Right cardiac atrium (tissue), 5 donors: ENCODE results near the gene CLCN1. TPM values are rescaled to one million over a fixed set of nuclear protein-coding genes. Genes with fewer than 3 reads are reported as not detected.

ENCODE experiments used
- ATAC-seq, 2 donors: fragments of 200-7000 bp; cut with Tn5 transposase; one replicate each; pipeline versions ENCODE4 v1.8.0 to v1.9.1; 2020; ENCODE audit warnings: moderate library complexity in 2 of 2, mild to moderate bottlenecking in 1 of 2
- DNase-seq, 3 donors: peaks; one replicate each; pipeline ENCODE4 v3.0.0-alpha.2; 2020
- H3K27ac ChIP-seq: one replicate; pipeline ENCODE4 v1.5.1; 2013; ENCODE audit warnings: mild to moderate bottlenecking, low read length, control low read depth, moderate library complexity
- H3K27me3 ChIP-seq: one replicate; pipeline ENCODE4 v1.6.1; 2013; ENCODE audit not compliant: control insufficient read depth, insufficient read depth
- H3K4me1 ChIP-seq: one replicate; pipeline ENCODE4 v1.6.1; 2013; ENCODE audit warnings: low read length; ENCODE audit not compliant: control insufficient read depth, insufficient read depth
- H3K4me3 ChIP-seq: one replicate; pipeline ENCODE4 v1.5.1; 2013; ENCODE audit warnings: low read length, control low read depth
- H3K9me3 ChIP-seq: one replicate; pipeline ENCODE4 v1.6.1; 2013; ENCODE audit warnings: low read length; ENCODE audit not compliant: control insufficient read depth
- WGBS: extraction: QIAGEN DNeasy Blood & Tissue Kit; methylation state at CpG from one replicate; pipeline ENCODE4 v1.1.7; 2013; 5-methylcytosine and 5-hydroxymethylcytosine counted together
- intact Hi-C, 4 donors: fragments of 100-400 bp; cut with DNase I; formaldehyde crosslinking; loops; one replicate each; pipeline versions ENCODE4 v1.11.0 to v1.14.0; 2022 to 2023
- polyA plus RNA-seq: library from polyadenylated mRNA; stranded (reverse); fragments of 200-250 nt; gene quantifications from one replicate; pipeline ENCODE4 v1.2.3, GENCODE V29; 2013
- total RNA-seq, 4 donors: library from RNA; stranded (reverse); fragmentation: NEBNext Ultra II Directional; extraction: Animal tissue kit (Norgen Biotek cat#: 25700); gene quantifications; one replicate each; pipeline ENCODE4 v1.2.1, GENCODE V29; 2021
- donor health status: healthy with polysubstance abuse.
- donor health status: DM: no; HTN: yes; CAD: no.
- donor health status: DM: no; HTN: no; CAD: no.
- donor health status: DM: no; HTN: yes; CAD: no; lungs with severe emphysema.
- donor health status: DM: yes; HTN: yes; CAD: no.

The CLCN1 gene
- total and polyA plus RNA-seq, 5 donors = not detected

DNA sequence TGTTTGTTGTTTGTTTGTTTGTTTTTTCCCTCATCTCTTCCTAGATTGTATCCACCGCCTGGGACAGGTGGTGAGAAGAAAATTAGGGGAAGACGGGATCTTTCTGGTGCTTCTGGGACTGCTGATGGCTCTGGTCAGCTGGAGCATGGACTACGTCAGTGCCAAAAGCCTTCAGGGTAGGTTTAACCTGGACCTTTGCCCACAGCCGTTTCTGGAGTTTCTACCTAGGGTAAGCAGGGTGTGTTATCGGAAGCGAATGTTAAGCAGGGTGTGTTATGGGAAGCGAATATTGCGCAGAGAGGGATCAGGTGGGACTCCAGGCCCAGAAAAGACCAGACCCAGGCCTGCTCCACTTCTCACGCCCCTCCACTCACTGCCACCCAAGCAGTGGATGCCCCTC, 4.7 kb downstream of the CLCN1 start:
- Histone ChIP-seq H3K4me3 (no peak overlapping the region), H3K27me3 (no peaks in the 10 kb centered on the region), H3K4me1 (no peaks in the 10 kb centered on the region), H3K9me3 (no peaks in the 10 kb centered on the region), H3K27ac (no peak overlapping the region)
- 73% methylated on average over 9 of the region's 9 CpGs for WGBS
- DNase-seq (no peak), ATAC-seq (no peak)
- intact Hi-C loops = no loop called here

DNA sequence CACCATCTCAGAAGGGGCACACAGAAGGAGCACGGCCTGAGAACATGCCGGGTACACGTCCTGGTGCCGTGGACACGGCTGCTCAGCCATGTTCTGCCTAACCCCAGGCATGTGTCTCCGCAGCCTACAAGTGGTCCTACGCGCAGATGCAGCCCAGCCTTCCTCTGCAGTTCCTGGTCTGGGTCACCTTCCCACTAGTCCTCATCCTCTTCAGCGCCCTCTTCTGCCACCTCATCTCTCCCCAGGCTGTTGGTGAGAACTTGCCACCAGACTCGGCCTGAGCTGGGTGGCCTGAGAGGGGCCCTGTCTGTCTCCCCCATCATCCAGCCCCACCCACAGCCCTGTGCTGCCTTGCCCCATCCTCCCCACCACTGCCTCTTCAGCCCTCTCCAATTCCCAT, 5.3 kb downstream of the CLCN1 start:
- intact Hi-C loops = no loop called here
- no peak for ATAC-seq
- no peaks in the 10 kb centered on the region for H3K9me3 ChIP-seq
- H3K27me3 ChIP-seq = no peaks in the 10 kb centered on the region
- H3K27ac ChIP-seq = no peak overlapping the region
- WGBS = 96% methylated on average over 10 of the region's 10 CpGs
- no peaks in the 10 kb centered on the region for H3K4me1 ChIP-seq
- peak in 1 of 3 donors; percentile 36 for DNase-seq
- no peak overlapping the region for H3K4me3 ChIP-seq

DNA sequence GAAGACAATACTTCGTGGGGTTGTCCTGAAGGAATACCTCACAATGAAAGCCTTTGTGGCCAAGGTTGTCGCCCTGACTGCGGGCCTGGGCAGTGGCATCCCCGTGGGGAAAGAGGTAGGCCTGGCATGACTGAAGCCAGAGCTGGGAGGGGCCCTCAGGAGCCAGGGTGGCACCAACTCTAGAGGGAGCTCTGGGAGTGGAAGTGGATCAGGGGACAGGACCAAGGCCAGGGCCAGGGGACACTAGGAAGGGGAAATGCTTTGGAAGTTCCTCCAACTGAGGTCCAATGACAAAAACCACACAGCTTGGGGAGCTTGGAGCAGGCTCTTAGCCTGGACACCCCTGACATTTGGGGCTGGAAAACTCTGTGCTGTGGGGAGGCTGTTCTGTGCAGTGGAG, 5.8 kb downstream of the CLCN1 start:
- ATAC-seq = no peak
- Histone ChIP-seq H3K27me3 (no peaks in the 10 kb centered on the region), H3K4me3 (no peak overlapping the region), H3K9me3 (no peaks in the 10 kb centered on the region), H3K27ac (no peak overlapping the region), H3K4me1 (no peaks in the 10 kb centered on the region)
- intact Hi-C loops = no loop called here
- DNase-seq = peak in 2 of 3 donors; percentile 60 to 68
- WGBS = 88% methylated on average over 4 of the region's 4 CpGs

DNA sequence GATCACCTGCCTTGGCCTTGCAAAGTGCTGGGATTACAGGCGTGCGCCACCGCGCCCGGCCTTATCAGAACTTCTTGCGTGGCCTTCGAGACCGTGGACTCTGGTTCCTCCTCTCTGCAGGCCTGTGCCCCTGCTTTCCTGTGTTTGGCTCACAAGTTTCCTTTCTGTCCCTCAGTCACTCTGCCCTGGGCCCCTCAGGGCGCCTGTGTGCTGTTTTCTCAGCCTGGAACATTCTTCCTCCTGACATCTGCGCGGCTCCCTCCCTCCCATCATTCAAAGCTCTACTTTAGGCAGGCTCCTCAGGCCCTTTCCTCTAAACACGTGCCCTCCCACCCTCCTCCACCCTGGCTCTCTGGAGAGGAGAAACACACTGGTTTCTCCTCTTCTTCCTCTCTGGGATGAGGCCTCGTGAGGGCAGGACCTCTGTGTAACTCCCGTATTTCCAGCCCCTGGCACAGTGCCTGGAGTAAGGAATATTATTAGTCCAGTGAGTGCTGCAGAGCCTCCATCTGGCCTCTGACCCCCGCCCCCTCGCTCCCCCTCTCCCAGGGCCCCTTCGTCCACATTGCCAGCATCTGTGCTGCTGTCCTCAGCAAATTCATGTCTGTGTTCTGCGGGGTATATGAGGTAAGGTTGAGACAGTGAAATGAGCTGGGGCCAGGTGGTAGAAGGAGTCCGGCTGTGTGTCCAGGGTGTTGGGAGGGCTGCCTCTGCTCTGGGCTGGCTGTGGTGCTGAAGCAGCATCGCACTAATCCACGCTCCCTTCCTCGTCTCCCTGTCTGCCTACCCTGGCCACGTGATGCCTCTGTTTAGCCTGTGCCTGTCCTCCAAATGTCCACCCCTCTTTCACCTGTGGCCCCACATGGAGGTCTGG, 7.1 kb downstream of the CLCN1 start:
- Histone ChIP-seq H3K27ac (no peak overlapping the region), H3K4me3 (no peak overlapping the region), H3K4me1 (no peaks in the 10 kb centered on the region), H3K9me3 (no peaks in the 10 kb centered on the region), H3K27me3 (no peaks in the 10 kb centered on the region)
- ATAC-seq (peak in 1 of 2 donors; percentile 25), DNase-seq (peak in 2 of 3 donors; percentile 58 to 71)
- intact Hi-C loops = no loop called here
- WGBS = 65% methylated on average over 23 of the region's 23 CpGs

DNA sequence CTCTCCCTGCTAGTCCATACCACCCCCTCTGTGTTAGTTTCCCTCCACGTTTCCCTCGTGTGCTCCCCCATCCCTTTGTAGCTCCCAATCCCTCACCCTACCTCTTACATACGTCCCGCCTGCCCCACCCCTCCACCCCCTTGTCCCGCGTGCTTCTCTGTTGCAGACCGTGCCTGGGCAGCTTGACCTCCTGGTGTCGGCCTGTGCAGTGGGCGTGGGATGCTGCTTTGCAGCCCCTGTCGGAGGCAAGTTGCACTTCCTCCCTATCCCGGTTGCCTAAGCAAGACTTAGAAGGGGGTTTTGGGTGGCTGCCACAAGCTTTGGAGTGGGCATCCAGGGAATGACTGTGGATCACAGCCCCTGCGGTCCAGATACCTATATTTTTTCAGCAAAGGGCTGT, 7.7 kb downstream of the CLCN1 start:
- Histone ChIP-seq H3K27ac (no peak overlapping the region), H3K4me1 (no peaks in the 10 kb centered on the region), H3K9me3 (no peaks in the 10 kb centered on the region), H3K27me3 (no peaks in the 10 kb centered on the region), H3K4me3 (no peak overlapping the region)
- 58% methylated on average over 12 of the region's 12 CpGs for whole genome bisulfite sequencing
- intact Hi-C loops = no loop called here
- DNase-seq (peak in 1 of 3 donors; percentile 50), ATAC-seq (no peak)

DNA sequence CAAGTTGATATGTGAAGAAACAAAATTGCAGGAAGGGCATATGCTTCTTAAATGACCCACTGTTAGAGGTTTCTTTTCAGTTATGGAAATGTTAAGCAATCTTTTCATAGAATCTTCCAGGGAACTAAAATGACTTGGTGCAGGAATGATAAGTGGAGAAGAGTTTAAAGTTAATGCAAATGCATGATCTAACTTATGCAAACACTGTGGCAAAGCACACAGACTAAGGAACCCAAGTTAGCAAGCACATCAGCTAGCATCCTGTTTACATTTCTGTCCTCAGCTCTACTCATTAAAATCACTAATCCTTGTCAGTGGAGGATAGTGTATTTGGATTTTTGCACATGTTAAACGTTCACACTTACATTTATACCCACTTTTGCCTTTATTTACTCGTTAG, 9.3 kb downstream of the CLCN1 start:
- intact Hi-C loops = no loop called here
- no peaks in the 10 kb centered on the region for H3K4me1 ChIP-seq
- no peak for ATAC-seq
- no peak overlapping the region for H3K4me3 ChIP-seq
- H3K27ac ChIP-seq = no peak overlapping the region
- 67% methylated on average over 2 of the region's 2 CpGs for whole genome bisulfite sequencing
- H3K27me3 ChIP-seq = no peaks in the 10 kb centered on the region
- no peak for DNase-seq
- H3K9me3 ChIP-seq = no peaks in the 10 kb centered on the region

DNA sequence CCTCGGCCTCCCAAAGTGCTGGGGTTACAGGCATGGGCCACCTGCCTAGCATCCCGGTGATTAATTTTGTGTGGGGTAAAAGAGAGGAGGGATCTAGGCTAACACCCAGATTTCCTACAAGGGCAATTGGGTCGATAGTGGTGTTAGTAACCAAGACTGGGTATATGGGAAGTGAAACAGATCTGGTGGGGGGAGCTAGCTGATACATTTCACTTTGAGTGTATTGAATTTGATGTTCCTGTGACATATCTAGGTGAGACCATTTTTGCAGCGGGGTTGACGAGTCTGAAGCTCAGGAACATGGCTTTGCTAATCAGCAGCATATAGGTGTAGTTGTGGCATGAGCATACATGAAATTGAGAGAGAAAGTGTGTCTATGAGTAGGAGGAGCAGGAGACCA, 12.0 kb downstream of the CLCN1 start:
- 87% methylated on average over 5 of the region's 5 CpGs for WGBS
- intact Hi-C loops = no loop called here
- DNase-seq (no peak), ATAC-seq (no peak)
- no peaks in the 10 kb centered on the region for H3K4me1 ChIP-seq
- H3K9me3 ChIP-seq = no peaks in the 10 kb centered on the region
- H3K4me3 ChIP-seq = no peak overlapping the region
- H3K27me3 ChIP-seq = no peaks in the 10 kb centered on the region
- no peak overlapping the region for H3K27ac ChIP-seq

DNA sequence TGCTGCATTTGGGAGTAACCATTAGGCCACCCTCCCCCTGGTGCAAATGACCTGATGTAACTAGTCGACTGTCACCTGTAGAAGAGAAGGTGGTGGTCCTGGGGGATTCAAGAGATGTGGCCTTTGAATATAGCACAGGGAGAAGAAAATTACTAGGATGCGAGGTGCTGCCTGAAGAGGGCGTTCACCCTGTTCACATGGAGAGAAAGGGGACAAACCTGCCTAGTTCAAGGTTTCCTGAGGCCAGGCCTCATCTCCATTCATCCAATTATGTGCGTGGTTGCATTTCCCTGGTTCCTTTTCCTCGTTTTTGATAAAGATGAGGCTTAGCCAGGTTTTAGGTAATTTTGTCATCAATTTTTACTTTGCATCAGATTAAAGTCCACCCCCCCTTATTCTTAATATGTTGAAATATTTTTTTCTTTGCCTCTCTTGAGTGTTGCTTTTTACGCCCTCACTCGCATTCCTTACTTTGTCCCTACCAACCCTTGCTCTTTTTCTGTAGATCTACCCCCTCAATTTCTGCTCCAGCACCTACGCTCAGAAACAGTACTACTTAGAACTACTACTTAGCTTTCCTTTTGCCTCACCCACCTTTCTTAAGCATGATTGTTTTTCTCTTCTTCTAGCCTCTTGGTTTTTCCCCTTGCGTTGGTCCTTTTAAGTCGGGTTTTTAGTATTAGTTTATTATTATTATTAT, 13.7 kb downstream of the CLCN1 start:
- ATAC-seq (no peak), DNase-seq (no peak)
- Histone ChIP-seq H3K4me1 (no peaks in the 10 kb centered on the region), H3K9me3 (no peaks in the 10 kb centered on the region), H3K27me3 (no peaks in the 10 kb centered on the region), H3K27ac (no peak overlapping the region), H3K4me3 (no peak overlapping the region)
- intact Hi-C loops = no loop called here
- WGBS = 92% methylated on average over 10 of the region's 10 CpGs

DNA sequence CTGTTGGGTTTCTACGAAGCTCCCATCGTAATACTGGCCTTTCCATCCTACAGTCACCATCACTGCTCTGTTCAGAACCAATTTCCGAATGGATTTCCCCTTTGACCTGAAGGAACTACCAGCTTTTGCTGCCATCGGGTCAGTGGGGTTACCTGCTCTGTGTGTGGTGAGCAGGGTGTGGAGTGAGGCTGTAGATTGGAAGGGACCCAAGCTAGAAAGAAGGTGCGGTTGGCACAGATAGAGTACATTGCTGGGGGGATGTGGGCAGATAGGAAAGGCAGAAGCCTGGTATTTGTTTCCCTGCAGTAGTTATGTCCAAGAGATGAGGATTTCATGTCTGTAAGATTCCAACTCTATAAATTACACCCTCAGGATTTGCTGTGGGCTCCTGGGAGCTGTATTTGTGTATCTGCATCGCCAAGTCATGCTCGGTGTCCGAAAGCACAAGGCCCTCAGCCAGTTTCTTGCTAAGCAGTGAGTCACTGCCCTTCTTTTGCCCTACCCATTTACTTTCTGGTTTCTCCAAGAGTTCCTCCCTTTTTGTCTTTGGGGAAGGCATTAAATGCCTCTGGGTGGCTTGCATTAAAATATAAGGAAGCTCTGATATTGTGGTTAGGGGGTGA, 15.4 kb downstream of the CLCN1 start:
- ATAC-seq = no peak
- no peaks in the 10 kb centered on the region for H3K4me1 ChIP-seq
- no peak overlapping the region for H3K4me3 ChIP-seq
- intact Hi-C loops = no loop called here
- H3K27me3 ChIP-seq = no peaks in the 10 kb centered on the region
- 80% methylated on average over 8 of the region's 8 CpGs for WGBS
- no peaks in the 10 kb centered on the region for H3K9me3 ChIP-seq
- H3K27ac ChIP-seq = no peak overlapping the region
- DNase-seq = no peak

DNA sequence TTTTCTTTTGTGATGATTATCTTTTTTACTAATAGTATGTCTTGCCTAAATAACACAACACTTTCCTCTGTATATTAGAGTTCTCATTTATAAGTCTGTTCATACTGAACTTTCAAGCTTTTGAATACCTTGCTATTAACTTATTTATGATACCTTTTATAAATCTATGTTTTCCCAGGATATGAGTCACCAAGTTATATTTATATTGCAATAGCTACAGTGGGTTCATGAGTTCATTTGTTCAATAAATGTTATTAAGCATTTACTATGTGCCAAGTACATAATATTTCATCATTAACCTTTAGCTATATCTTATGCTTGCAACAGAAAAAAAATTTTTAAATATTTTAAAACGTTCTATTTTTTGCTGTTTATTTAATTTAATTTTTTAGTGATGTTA, 18.3 kb downstream of the CLCN1 start:
- ATAC-seq (no peak), DNase-seq (no peak)
- H3K9me3 ChIP-seq = no peaks in the 10 kb centered on the region
- no peaks in the 10 kb centered on the region for H3K4me1 ChIP-seq
- H3K27ac ChIP-seq = no peak overlapping the region
- WGBS = 40% methylated on average over 1 of the region's 1 CpG
- H3K4me3 ChIP-seq = no peak overlapping the region
- intact Hi-C loops = no loop called here
- no peaks in the 10 kb centered on the region for H3K27me3 ChIP-seq

DNA sequence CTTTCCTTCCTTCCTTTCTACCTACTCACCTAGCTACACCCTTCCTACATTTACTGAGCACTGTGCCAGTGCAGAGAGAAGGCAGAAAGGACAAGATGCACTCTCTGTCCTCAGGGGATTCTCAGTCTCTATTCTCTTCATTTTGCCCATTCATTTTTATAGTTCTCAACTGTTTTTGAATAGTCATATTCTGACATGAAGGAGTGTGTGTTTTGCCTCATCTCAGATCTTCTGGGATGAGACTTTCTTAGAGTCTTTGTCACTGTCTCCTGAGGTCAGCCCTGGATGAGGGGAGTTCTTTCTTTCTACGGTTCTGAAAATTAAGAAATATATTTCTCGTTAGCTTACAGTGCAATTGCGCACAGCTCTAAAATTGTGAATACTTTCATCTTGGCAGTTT, 21.3 kb downstream of the CLCN1 start:
- Histone ChIP-seq H3K4me1 (no peaks in the 10 kb centered on the region), H3K27me3 (no peaks in the 10 kb centered on the region), H3K9me3 (no peaks in the 10 kb centered on the region), H3K27ac (no peak overlapping the region), H3K4me3 (no peak overlapping the region)
- ATAC-seq = no peak
- intact Hi-C loops = no loop called here
- 87% methylated on average over 3 of the region's 3 CpGs for WGBS
- no peak for DNase-seq
